GM18505 (cell line): ENCODE measurements around the gene DACH1.

Experiments used
- ATAC-seq: cut with Tn5 transposase; IDR thresholded peaks from one replicate; pipeline ENCODE4 v1.9.1; 2021; ENCODE audit not compliant: unreplicated experiment
- POLR2A ChIP-seq: IDR thresholded peaks from 4 replicates; pipeline ENCODE4 v1.6.1; 2011; ENCODE audit warnings: borderline replicate concordance; ENCODE audit not compliant: insufficient read depth, insufficient read length; ENCODE audit errors: extremely low read depth

Gene DACH1

DNA sequence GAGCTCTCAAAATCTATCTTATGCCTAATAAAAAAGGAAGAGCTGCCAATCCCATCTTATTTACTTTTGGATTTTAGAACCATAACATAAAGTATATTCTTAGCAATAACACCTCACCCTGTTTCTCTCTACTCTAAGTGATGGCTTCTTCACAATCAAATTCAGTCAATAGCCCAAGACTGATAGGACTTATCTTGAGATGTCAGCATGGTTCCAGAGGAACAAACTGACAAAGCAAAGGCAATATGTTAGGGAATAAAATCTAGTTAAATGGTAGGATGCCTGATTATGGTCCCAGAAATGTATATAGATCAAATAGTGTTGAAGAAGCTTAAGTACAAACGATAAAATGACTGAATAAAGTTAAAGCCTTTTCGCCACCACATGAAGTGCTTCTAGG lies 36.3 kb downstream of the DACH1 start:
- TF ChIP-seq POLR2A: no peak
- ATAC-seq: no peak

DNA sequence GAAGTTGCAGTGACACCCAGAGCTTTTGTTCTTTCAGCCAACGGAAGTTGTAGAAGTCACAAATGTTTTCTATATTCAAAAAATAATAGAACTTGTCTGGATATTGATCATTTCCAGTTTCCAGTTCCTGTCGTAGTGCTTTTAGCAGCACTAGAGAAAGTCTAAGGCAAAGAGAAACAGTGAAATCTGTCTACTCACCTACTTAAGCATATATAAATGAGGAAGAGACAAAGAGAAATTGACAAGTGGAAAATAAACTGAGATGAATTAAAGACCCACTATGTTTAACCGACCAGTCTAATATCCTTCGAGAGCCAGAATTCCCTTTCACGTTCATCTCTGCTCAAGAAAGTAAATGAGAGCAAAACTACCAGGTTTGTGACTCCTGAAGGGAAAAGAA lies 36.7 kb downstream of the DACH1 start:
- no peak for ATAC-seq

DNA sequence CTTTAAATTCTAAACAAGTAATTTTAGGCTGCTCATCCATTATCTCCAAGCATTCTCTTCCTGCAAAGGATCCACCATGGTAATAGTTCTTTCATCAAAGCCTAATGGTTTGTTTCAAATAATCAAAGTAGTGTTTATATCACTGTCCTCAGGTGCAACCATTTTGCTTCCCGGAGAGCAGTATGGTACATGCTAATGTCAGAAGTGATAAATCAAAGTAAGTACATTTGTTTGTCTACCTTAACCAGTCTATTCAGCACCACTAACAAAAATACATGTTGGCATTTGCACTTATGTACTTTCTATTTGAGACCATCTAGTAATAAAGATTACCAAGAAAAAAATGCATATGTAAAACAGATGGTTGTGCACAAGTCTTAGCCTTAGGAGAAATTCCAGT lies 37.5 kb downstream of the DACH1 start:
- no peak for ATAC-seq
- TF ChIP-seq POLR2A: no peak

More for the DNA sequence above, 36.7 kb downstream of the DACH1 start:
- no peak for TF ChIP-seq POLR2A

DNA sequence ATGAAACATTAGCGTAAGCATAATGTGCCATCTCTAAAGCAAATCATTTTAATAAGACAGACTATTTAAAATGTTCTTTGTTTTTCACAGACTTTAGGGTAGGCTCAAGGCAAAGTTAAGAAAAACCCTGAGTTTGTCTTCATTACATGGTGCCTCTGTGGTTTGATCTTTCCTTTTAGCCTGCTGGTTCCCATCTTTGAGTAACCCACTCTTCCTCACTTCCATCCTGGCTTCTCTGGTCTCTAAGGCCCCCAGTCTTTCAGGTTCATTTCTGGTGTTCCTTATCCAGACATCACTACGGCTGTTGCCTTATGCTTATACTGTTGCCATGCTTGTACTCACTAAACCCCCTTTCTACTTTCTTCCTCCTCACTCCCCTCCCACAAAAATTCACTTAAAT lies 38.4 kb downstream of the DACH1 start:
- TF ChIP-seq POLR2A: no peak
- ATAC-seq: no peak

- ATAC-seq: no peak
Observed at GRCh38 chr13:71828117-71828516, 38.9 kb downstream of the DACH1 start.

DNA sequence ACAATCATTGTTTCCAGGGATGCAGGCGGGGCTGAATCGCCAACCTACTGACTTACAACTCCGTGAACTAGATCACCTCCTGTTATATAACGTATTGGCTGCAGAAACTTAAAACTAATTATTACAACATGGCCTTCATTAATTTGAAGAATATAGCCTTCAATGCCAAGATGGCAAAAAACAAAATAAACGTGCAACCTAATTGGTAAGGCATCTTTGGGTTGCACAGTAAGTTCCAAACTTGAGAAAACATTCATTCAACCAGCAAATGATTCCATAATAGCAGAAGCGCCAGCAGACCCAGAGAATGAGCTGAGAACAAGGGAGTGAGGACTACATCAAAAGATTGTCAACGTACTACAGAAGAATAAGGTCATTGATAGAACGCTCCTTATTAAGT lies 39.8 kb downstream of the DACH1 start:
- ATAC-seq: no peak
- TF ChIP-seq POLR2A: no peak

More at GRCh38 chr13:71828117-71828516, 38.9 kb downstream of the DACH1 start:
- no peak for TF ChIP-seq POLR2A

DNA sequence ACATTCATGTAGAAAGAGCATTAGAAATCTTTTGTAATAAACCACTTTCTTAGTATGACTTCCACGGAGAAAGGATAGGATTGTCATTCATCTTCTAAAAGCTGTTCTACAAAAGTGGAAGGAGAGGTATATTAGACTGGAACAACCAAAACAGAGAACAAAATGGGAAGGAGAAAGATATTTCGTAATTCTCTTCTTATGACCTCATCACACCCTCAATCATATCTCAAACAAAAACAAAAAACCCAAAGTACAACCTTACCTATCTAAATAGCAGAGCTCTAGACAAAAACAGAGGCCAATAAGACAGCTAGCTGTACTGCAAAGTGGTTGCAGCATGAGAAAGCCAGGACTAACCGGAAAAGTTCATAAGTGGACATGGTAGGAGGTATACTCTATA lies 46.3 kb downstream of the DACH1 start:
- TF ChIP-seq POLR2A: no peak
- no peak for ATAC-seq

DNA sequence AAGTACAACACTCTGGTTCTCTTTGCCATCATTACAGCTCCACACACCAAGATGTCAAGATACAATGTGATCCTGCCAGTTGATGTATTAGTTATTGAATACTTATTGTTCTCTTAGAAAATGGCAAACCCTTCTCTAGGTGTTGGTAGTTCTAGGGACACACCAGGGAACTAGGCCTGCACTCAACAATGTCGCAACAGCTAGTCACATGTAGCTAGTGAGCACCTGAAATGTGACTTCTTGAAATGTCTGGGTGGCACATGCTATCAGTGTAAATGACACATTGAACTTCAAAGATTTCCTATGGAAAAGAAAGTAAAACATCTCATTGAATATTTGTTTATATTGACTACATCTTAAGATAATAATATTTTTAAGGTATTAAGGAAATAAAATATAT lies 49.7 kb downstream of the DACH1 start:
- no peak for ATAC-seq
- no peak for TF ChIP-seq POLR2A

DNA sequence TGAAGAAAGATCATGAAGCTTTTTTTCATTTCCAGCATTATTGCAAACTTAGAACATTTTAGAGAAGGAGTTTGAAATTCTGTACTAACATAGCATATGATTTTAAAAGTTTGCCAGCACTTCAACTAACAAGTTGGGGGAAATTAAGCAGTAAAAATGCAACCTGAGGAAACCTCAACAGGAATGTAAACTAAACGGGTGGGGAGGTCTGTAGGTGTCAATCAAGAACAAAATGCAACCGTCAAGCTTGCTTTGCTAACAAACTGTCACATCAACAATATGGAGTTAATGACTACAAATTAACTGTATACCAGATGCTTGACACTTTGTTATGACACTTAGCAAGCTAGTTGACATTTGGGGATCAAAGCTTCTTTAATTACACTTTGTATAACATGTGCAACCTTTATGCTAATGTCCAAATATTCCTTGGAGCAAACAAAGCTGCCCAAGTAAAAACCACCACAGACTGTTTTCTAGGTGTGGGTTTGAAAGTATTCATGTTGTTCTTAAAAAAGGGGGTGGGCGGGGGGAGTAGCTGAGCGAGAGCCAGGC lies 52.1 kb downstream of the DACH1 start:
- TF ChIP-seq POLR2A: no peak
- ATAC-seq: no peak

- ATAC-seq: no peak
- TF ChIP-seq POLR2A: no peak
Observed at GRCh38 chr13:71813187-71813586, 53.8 kb downstream of the DACH1 start.

GRCh38 chr13:71811344-71811743 lies 55.7 kb downstream of the DACH1 start:
- no peak for TF ChIP-seq POLR2A
- ATAC-seq: no peak

GRCh38 chr13:71808708-71809107 lies 58.3 kb downstream of the DACH1 start:
- TF ChIP-seq POLR2A: no peak
- ATAC-seq: no peak

DNA sequence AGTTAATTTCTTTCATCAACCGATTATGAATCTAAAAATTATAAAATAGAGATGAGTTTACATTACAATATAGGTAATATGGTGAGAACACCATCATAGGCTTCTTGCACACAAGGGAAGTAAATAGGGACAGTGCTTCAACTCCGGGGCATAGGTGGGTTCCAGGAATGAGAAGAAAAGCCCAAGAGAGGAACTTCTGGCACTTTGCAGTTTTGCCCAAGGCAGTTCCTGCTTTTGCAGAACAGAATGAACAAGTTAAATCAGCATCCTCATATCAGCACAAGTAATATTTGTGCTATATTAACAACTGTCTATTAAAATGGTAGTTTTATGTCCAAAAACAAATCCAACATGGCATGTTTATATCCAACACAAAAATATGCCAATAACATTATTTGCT lies 60.1 kb downstream of the DACH1 start:
- TF ChIP-seq POLR2A: no peak

GRCh38 chr13:71803066-71803465 lies 63.9 kb downstream of the DACH1 start:
- ATAC-seq: no peak
- TF ChIP-seq POLR2A: no peak

More for the DNA sequence above, 60.1 kb downstream of the DACH1 start:
- ATAC-seq: no peak

DNA sequence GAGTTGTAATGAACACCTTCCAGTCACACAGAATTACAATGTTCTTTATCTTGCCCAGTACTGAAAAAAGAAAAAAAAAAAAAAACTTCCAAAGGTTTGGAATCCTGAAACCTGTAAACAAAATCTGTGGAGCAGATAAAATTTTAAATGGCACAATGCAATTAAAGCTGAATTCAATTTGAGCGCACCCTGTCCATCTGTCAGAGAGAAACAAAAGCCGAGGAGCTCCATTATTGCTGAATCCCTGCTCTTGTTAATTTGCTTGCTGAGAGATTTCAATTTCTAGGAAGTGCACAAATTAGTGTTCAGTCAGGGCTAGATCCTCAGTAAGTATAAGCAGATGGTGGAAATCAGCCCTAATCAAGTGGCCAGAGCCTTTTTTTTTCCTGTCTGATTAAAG lies 65.2 kb downstream of the DACH1 start:
- ATAC-seq: no peak
- no peak for TF ChIP-seq POLR2A
